Right renal cortex interstitium (tissue), 3 donors: ENCODE measurements around the gene RASSF10. TPM values are rescaled to one million over a fixed set of nuclear protein-coding genes. Genes with fewer than 3 reads are reported as not detected.
"Not testable (repeated sequence)": the region's sequence is repeated elsewhere in the genome, so short reads cannot be mapped to it uniquely, and the experiment has no call there.

Experiments used
- DNase-seq, 3 donors: peaks; one replicate each; pipeline ENCODE4 v3.0.0-alpha.2; 2013; ENCODE audit warnings: low read depth in 3 of 3, low spot score in 2 of 3
- polyA plus RNA-seq, 3 donors: library from polyadenylated mRNA; unstranded; fragments of 120-200 nt; gene quantifications; one replicate each; pipeline ENCODE4 v1.2.1, GENCODE V29; 2013; ENCODE audit not compliant: insufficient read length in 3 of 3

Gene RASSF10
- polyA plus RNA-seq, 3 donors = 19.2 to 27.4 (median 25.3) TPM

DNA sequence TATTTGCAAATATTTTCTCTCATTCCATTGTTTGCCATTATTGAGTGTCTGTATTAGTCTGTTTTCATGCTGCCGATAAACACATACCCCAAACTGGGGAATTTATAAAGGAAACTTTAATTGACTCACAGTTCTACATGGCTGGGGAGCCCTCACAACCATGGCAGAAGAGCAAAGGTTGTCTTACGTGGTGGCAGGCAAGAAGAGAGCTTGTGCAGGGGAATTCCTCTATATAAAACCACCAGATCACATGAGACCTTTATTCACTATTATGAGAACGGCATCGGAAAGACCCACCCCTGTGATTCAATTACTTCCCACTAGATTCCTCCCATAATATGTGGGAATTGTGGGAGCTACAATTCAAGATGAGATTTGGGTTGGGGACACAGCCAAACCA, 10.2 kb downstream of the RASSF10 start:
- no peak for DNase-seq

DNA sequence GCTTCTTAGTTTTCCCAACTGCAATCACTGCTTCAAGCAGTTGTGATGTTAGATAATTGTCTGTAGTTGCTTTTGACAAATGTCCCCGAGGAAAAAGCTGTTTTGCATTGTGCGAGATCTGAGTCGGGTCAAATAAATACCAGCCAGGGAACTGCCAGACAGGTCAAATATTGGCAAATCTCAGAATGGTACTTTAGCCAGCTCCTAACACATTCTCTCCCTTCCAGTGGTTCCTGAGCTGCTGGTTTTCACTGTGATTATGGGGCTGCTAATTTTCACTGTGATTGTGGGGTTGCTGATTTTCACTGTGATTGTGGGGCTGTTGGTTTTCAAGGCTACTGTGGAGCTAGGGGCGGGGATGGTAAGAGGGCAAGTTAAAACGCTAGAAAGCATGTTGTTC, 14.3 kb downstream of the RASSF10 start:
- DNase-seq = no peak

DNA sequence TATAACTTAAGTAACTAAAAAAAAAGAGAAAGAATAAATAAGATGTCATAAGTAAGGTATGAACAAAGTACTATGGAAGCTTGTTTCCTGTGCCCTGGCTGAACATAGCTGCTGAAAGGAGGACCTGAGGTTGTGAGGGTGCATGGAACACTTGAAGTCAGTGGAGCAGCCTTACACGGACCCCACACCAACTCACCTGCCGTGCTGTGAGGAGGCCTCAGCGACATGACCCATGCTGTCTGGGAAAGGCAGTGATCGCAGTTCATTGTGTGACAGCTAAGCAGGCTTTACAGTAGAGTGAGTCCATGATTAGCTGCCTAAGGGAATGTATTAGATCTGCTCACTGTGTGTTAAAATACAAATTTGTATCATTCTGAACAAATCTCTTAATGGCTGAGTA, 17.6 kb downstream of the RASSF10 start:
- no peak for DNase-seq

DNA sequence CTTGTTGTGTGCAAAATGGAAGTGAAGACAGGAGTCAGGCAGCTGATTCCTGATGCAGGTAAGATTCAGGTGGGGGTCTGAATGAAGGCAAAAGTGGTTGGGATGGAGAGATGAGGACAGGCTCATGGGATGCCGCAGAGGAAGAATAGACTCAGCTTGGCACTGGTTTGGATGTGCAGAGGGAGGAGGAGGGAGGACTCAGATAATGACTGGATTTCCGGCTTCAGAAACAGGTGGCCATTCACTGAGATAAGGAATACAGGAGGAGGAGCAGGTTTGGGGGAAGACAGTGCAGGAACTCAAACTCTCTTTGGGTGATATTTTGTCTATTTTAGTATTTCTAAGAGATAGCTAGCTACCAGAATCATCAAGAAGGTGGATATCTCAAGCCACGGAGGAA, 19.2 kb downstream of the RASSF10 start:
- no peak for DNase-seq

DNA sequence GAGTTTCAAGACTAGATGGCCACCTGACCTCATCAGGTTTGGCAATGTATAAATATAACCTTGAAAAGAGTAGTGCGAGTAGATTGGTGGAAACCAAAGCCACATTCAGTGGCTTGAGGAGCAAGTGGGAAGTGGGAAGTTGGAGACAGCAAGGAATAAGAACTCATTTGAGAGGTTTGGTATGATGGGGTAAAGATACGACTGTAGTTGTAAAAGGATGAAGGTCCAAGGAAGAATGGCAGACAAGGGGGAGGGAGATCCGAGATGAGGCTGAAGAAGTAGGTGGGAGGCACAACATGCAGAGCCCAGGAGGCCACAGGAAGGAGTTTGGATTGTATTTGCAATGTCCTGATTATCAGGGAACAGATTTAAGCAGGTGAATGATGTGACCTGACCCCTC, 20.8 kb downstream of the RASSF10 start:
- no peak for DNase-seq

DNA sequence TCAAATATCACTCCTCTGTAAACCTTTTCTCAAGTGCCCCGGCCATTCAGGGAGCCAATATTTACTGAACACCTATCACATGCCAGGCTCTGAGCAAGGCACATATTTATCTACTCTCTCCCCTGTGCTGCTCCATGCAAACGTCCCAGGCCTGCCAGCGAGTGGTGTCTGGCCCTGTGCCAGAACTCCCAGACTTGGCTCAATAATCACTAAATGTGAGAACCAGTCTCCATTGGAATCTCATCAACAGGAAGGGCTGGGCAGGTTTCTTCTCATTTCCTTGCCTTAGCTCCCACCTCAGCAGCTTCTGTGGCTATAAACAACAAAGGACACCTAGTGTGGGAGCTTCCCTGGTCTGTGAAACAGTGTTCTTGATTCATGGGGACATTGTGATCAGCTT, 21.7 kb downstream of the RASSF10 start:
- DNase-seq = no peak

DNA sequence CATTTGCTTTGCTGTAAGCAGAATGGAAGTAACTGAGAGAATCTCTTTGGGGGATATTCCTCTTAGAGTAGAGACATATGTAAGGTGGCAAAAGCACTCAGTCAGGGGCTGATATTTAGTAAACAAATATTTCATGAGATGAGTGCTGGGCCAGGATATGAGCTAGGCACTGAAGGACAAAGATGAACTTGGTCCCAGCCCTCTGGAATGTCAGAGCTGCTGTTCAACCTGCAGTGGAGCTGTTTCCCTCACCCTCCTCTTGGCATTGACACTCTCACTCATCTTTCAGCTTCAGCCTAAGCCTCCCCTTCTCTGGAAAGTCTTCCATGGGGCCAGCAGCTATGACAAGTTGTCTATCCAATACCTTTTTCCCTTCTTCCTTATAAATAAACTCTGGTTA, 22.2 kb downstream of the RASSF10 start:
- no peak for DNase-seq

DNA sequence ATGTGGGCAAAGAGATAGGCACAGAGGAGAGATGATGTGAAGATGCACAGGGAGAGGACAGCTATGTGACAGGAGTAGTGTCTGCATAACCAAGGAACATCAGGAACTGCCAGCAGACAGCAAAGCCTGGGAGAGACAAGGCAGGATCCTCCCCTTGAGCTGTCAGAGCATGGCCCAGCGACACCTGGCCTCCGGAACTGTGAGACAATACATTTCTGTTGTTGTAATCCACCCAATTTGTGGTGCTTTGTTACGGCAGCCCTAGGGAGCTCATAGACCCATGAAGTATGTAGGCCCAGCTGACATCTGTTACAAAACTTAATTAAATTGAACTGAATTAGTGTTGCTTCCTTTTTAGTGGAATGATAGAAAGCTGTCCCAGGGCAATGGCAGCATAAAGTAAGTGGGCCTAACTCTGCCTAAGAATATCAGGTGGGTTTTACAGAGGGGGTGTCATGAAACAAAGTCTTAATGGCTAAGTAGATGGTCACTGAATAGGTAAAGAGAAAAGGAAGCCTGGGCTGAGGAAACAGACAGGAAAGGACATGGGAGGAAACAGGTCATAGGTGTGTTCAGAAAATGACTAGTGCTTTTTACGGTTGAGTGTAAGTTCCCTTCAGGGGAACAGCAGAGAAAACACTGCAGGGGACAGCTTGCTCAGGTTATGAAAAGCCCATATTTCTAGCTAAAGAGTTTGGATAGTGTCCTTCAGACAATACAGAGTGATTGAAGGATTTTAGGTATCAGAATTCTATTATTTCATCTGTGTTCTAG, 24.8 kb downstream of the RASSF10 start:
- no peak for DNase-seq

DNA sequence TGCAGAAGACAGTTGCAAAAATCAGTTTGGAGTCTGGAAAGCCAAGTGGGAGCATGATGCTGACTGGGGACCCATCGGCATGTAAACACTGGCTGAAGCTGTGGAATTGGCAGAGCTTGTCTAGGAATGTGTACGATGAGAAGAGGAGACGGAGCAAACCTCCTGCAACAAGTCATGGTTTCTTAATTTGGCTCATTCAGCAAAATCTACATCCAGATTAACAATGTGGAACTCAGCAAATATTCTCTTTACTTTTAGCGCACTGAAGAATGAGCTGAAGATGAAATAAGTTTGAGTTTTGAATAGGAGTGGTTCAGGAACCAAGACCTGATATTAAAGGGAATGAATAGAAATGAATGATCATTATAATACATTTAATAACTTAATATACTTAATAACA, 26.6 kb downstream of the RASSF10 start:
- no peak for DNase-seq

DNA sequence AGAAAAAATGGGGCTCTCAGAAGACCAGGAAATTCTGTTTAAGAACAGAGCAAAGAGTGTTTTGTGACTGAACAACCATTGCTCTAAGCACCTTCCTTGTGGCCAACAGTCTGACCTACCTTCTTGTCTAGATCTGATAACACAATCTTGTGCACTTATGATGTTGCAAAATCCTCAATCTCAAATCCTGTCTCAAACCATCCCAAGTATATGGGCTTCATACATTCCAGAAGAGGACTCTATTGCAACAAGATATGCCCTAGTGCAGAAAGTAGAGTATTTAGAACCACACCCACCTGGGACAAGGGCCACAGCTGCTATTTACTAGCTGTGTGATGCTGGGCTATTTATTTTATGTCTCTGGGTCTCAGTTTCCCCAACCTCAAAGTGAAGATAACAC, 27.1 kb downstream of the RASSF10 start:
- no peak for DNase-seq

DNA sequence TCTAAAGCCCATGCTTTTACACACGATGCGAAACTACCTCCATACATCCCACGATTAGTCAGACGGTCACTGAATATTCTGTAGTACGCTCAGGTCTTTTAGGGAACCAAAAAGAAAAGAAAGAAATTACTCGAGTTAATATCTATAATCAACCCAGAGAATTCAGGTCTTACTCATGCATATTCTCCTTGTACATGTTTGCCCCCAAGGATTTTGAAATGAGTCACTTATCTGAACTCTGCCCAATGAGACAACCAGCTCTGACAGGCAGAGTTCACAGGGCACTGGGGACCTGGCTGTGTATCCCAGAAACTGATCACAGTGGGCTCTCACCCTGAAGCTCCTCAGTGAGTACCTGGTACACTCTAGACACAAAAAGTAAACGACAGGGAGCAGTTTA, 29.2 kb downstream of the RASSF10 start:
- no peak for DNase-seq

DNA sequence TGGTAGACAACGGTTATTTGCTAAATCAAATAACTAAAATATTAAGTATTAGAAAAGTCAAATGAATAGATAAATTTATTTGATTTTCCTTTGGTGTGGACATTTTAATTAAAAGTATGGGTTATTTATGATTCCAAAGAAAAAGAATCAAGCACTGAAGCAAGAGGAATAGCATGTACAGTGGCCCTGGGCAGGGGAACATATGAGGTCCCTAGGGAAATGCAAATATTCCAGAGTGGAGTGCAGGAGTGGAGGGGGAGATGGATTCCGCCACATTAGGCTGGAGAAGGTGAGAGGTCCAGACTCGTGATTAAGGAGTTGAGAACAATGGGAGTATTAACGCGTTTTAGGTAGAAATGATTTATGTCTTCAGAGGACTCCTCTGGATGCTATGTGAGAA, 30.0 kb downstream of the RASSF10 start:
- no peak for DNase-seq

DNA sequence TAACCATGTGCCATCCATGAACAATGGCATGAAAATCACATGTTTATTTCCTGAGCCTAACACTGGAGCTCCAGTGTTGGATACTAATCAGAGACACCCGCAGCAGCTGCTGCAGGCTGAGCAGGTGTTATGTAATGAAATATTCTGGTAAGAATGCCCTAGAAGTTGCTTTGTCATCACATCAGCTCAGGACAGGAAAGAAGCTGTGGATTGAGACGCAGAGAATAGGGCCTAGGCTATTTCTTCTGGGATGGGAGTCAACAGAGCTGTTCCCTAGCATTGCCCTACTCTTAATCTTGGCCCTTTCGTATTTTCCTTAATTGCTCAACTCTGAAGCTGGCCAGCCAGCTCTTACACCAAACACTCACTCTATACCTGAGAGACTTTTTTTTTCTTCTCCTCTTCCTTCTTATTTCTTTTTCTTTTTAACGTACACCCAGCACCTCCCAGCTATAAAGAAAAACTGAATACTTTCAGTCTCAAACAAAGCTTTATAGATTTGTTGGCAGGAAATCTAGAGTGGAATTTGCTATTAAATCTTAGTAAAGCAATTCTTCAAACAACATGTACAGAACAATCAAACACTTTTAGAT, 31.9 kb downstream of the RASSF10 start:
- DNase-seq = no peak

DNA sequence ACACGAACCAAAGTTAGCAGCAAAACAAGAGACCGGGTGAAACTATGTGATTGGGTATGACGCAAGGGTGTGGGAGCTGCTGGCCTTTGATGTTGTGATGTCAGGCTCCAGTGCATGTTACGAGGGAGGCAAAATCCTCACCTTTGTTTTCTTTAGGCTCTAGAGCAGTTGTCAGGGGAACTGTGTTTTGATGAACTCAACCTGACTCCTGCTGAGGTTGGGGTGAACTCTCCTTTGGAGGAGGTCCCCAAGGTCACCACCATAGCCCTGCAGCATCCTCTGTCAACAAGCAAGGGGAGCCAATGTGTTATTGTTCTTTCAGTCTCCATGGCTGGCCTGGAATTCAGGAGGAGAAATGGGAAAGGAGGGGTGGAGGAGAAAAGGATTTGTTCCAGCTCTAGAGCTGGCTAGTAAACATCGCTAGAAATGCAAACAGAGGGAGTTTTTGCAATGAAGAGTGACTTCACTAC, 33.8 kb downstream of the RASSF10 start:
- peak; percentile 53 to 57 (median 53) for DNase-seq

DNA sequence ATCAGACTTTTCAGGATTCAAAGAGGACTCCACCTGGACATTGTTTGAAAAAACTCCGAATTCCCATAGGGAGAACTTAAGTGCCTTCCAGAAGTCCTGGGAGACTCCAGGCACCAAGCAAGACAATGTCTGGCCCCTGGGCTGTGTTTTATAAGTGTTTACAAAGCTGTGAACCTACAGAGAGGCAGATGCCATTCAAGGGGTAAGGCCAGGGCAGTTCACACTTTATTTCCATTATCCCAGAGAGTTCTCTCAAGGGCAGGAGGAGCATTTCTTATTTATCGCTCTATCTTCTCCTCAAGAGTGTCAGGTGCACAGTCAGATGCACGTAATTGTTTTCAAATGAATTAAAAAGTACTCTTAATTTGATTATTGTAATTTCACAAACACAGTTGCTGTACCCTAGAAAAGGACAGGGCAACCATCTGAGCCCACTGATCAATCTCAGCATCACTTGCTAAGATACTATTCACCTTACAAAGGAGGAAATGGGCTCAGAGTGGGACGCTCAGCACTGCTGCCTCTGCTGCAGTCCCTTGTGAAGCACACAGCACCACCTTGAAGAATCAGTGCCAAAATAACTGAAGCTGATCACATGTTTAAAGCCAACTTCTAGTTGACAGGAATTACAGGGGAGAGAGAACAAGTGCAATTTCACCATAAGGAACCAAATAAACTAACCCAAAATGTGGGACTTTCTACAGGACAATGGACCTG, 35.0 kb downstream of the RASSF10 start:
- no peak for DNase-seq

DNA sequence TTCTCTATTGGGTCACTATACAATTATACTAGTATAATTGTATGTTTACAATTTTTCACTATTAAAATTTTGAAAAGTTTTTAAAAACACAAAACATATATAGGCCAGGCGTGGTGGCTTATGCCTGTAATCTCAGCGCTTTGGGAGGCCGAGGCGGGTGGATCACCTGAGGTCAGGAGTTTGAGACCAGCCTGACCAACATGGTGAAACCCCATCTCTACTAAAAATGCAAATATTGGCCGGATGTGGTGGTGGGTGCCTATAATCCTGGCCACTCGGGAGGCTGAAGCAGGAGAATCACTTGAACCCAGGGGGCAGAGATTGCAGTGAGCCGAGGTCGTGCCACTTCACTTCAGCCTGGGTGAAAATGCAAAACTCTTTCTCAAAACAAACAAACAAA, 36.0 kb downstream of the RASSF10 start:
- DNase-seq = not testable (repeated sequence)

DNA sequence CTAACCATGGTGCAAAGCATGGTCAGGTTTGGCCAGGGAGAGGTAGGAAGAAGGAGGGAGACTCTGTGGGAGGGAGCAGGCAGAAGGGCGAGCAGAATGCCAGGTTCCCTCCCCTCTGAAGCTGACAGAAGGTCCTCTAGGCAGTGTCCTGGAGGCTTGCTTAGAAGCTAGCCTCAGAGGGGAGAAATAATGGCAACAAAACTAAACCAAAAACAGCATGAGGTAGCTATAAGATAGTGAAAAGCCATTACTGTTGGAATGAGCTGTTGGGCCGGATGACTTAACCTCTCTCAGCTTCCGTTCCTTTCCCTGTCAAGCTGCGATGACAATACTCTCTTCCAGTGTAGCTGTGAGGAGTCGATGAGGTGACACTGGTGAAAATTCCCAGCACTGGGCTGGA, 36.6 kb downstream of the RASSF10 start:
- DNase-seq = no peak

DNA sequence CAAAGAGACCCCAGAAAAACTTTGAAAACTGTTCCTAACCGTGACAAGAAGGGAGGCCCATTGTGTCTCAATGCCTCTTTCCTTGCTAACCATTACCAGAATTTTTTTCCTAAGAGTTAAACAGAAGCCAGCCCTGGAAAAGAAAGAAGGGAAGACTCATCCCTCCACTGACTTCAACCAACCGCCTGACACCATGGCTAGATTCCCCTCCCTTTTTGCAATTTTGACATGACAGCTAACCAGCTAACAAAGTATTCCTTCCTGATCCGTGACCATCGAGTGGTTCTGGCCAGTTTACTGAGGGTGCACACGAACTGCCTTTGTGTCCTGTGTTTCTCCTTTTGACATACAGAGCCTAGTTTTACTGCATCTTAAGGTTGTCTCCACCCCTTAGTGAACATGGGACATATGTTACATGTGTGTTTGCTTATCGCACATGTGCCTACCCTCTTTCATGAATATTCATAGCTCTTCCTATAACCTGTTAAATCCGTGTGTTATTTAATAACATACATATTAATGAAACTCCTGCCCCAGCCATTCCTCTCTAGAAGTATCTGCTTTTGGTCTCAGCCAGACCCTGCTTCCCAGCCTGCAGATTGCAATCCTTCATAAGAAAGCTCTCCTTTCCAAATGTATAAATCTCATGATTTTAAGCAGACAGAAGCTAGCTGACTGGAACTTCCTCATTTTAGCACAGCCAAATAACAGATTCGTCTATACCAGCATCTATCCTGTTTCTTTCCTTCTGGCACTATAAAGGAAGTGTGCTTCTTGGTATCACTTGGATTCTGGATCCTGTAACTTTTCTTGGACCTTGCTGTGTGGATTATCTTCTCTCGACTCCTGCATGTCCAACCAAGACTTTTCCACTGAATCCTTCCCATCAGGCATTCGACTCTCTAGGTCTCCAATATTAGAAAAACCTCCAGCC, 37.8 kb downstream of the RASSF10 start:
- no peak for DNase-seq

DNA sequence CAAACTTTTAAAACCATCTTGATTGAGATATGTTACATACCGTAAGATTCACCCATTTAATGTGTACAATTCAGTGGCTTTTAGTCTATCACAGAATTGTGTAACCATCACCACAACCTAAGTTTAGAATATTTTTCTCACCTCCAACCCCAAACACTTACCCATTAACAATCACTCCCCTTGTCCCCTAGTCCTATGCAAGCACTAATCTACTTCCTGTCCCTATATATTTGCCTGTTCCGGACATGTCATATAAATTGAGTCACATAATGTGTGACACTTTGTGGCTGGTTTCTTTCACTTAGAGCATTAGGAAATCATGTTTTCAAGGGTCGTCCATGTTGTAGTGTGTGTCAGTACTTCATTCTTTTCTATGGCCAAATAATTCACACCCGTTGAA, 38.8 kb downstream of the RASSF10 start:
- DNase-seq = no peak

DNA sequence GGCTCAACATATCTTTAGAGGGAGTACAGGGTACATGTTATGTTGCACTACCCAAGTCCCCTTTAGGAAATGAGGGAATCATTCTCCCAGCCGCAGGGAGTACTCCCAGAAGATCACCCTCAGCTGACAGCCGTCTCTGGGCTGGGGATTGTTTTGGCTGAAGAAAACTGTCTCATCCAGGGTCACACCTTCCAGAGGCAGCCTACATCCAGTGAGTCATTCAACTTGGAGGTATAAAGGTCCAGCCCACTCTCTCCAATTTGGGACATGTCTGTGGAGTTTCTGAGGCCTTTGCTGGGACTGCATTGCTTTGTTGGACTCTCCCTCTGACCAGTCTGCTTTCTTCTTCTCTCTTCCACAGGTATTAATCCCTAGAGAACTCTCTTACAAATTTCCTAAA, 42.1 kb downstream of the RASSF10 start:
- no peak for DNase-seq

DNA sequence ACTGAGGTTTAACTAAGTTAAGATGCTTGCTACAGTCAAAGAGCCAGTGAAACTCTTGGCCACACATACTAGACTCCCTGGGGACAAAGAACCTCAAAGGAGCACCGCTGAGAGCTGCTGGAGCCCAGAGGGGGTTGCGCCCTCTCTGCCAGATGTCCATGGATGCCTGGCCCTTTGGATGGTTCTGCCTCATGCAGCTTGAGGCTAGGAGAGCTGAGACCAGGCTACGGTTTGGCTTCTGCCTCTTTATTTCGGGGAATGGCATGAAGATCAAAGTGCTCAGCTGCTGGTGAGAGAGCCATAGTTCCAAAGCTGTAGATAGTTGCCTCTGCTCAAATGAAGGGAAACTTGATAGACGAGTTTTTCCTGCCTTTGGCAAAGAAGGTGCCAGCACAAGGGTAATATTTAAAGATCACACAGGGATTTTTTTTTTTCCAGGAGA, 43.0 kb downstream of the RASSF10 start:
- DNase-seq = no peak
